H9 (cell line): ENCODE measurements around the gene AXIN2. TPM values are rescaled to one million over a fixed set of nuclear protein-coding genes. Genes with fewer than 3 reads are reported as not detected.

Experiments used
- DNase-seq: peaks from one replicate; pipeline ENCODE4 v3.0.0-alpha.2; 2017
- H2AFZ ChIP-seq: one replicate; pipeline ENCODE4 v1.6.1; 2013; ENCODE audit warnings: mild to moderate bottlenecking, low read length, control low read depth, moderate library complexity
- H2AK5ac ChIP-seq: 2 replicates; pipeline ENCODE4 v1.6.1; 2013; ENCODE audit warnings: low read length, control low read depth, mixed read lengths; ENCODE audit not compliant: insufficient read length
- H2BK120ac ChIP-seq: one replicate; pipeline ENCODE4 v1.6.1; 2013; ENCODE audit warnings: low read depth, mild to moderate bottlenecking, low read length, control low read depth, inconsistent platforms; ENCODE audit not compliant: poor library complexity, severe bottlenecking
- H2BK12ac ChIP-seq: 2 replicates; pipeline ENCODE4 v1.6.1; 2013; ENCODE audit warnings: low read length, control low read depth, mixed read lengths, low read depth; ENCODE audit not compliant: insufficient read length
- H2BK15ac ChIP-seq: 2 replicates; pipeline ENCODE4 v1.6.1; 2013; ENCODE audit warnings: low read depth, low read length, control low read depth
- H2BK20ac ChIP-seq: one replicate; pipeline ENCODE4 v1.6.1; 2013; ENCODE audit warnings: low read depth, mild to moderate bottlenecking, low read length, control low read depth, inconsistent platforms; ENCODE audit not compliant: poor library complexity, severe bottlenecking
- H2BK5ac ChIP-seq: 2 replicates; pipeline ENCODE4 v1.6.1; 2013; ENCODE audit warnings: low read length, control low read depth, mixed read lengths; ENCODE audit not compliant: insufficient read length
- H3K14ac ChIP-seq: 2 replicates; pipeline ENCODE4 v1.6.1; 2013; ENCODE audit warnings: low read length, control low read depth; ENCODE audit not compliant: insufficient read depth
- H3K18ac ChIP-seq: 2 replicates; pipeline ENCODE4 v1.6.1; 2013; ENCODE audit warnings: low read depth, mild to moderate bottlenecking, mixed read lengths, low read length, control low read depth; ENCODE audit not compliant: insufficient read length
- H3K23ac ChIP-seq: 2 replicates; pipeline ENCODE4 v1.6.1; 2013; ENCODE audit warnings: low read length, control low read depth, mixed read lengths, low read depth; ENCODE audit not compliant: insufficient read length
- H3K23me2 ChIP-seq: 2 replicates; pipeline ENCODE4 v1.6.1; 2013; ENCODE audit warnings: low read depth, mild to moderate bottlenecking, mixed read lengths, low read length, control low read depth; ENCODE audit not compliant: insufficient read length, poor library complexity, severe bottlenecking
- H3K27ac ChIP-seq: 2 replicates; pipeline ENCODE4 v1.5.1; 2013; ENCODE audit warnings: low read length, control low read depth, mixed read lengths, low read depth; ENCODE audit not compliant: insufficient read length
- H3K27me3 ChIP-seq: 2 replicates; pipeline ENCODE4 v1.6.1; 2013; ENCODE audit warnings: low read length, control low read depth, inconsistent platforms; ENCODE audit not compliant: insufficient read depth
- H3K4ac ChIP-seq: 2 replicates; pipeline ENCODE4 v1.6.1; 2013; ENCODE audit warnings: low read depth, mild to moderate bottlenecking, control low read depth, inconsistent platforms, low read length, moderate library complexity
- H3K4me1 ChIP-seq: 2 replicates; pipeline ENCODE4 v1.6.1; 2013; ENCODE audit warnings: low read length, control low read depth, inconsistent platforms; ENCODE audit not compliant: insufficient read depth
- H3K4me2 ChIP-seq: 2 replicates; pipeline ENCODE4 v1.6.1; 2013; ENCODE audit warnings: low read length, control low read depth, mixed read lengths; ENCODE audit not compliant: insufficient read length, insufficient read depth
- H3K56ac ChIP-seq: 2 replicates; pipeline ENCODE4 v1.6.1; 2013; ENCODE audit warnings: low read depth, mild to moderate bottlenecking, mixed read lengths, low read length, control low read depth; ENCODE audit not compliant: insufficient read length
- H3K79me1 ChIP-seq: 2 replicates; pipeline ENCODE4 v1.6.1; 2013; ENCODE audit warnings: low read depth, mild to moderate bottlenecking, moderate library complexity, low read length, control low read depth, inconsistent platforms; ENCODE audit not compliant: insufficient read depth, poor library complexity, severe bottlenecking
- H3K79me2 ChIP-seq: 2 replicates; pipeline ENCODE4 v1.6.1; 2013; ENCODE audit warnings: low read length, control low read depth, inconsistent platforms; ENCODE audit not compliant: insufficient read depth
- H3K9ac ChIP-seq: 2 replicates; pipeline ENCODE4 v1.6.1; 2013; ENCODE audit warnings: low read length, control low read depth, mixed read lengths; ENCODE audit not compliant: insufficient read length; ENCODE audit errors: extremely low read depth
- H3K9me3 ChIP-seq: one replicate; pipeline ENCODE4 v1.6.1; 2013; ENCODE audit warnings: low read depth, low read length, inconsistent platforms; ENCODE audit not compliant: control insufficient read depth
- H3T11ph ChIP-seq: one replicate; pipeline ENCODE4 v1.6.1; 2013; ENCODE audit warnings: mild to moderate bottlenecking, low read length, control low read depth, inconsistent platforms
- H4K20me1 ChIP-seq: one replicate; pipeline ENCODE4 v1.6.1; 2013; ENCODE audit not compliant: control insufficient read depth, insufficient read length, insufficient read depth
- H4K5ac ChIP-seq: 2 replicates; pipeline ENCODE4 v1.6.1; 2013; ENCODE audit warnings: low read depth, mild to moderate bottlenecking, mixed read lengths, low read length, control low read depth; ENCODE audit not compliant: insufficient read length
- H4K8ac ChIP-seq: replicated peaks from 2 replicates; pipeline ENCODE4 v1.6.1; 2013; ENCODE audit warnings: low read length, control low read depth, mixed read lengths, low read depth; ENCODE audit not compliant: insufficient read length
- H4K91ac ChIP-seq: 2 replicates; pipeline ENCODE4 v1.6.1; 2013; ENCODE audit warnings: low read depth, mild to moderate bottlenecking, moderate library complexity, mixed read lengths, low read length, control low read depth; ENCODE audit not compliant: insufficient read length
- H3K27ac Mint-ChIP-seq, 3 experiments: 2 replicates in 2 of 3; 3 replicates in 1 of 3; pipeline ENCODE4 v1.8.0; 2020 to 2021; ENCODE audit warnings: mixed read lengths in 3 of 3, mild to moderate bottlenecking in 1 of 3, moderate library complexity in 1 of 3
- H3K27me3 Mint-ChIP-seq: 2 replicates; pipeline ENCODE4 v1.8.0; 2021; ENCODE audit warnings: low read depth, mild to moderate bottlenecking, moderate library complexity, mixed read lengths
- H3K36me3 Mint-ChIP-seq, 3 experiments: 2 replicates in 2 of 3; 3 replicates in 1 of 3; pipeline ENCODE4 v1.8.0; 2020 to 2021; ENCODE audit warnings: low read depth in 3 of 3, mixed read lengths in 3 of 3; ENCODE audit not compliant: insufficient read depth in 1 of 3
- H3K4me1 Mint-ChIP-seq, 2 experiments: 2 replicates each; pipeline ENCODE4 v1.8.0; 2020; ENCODE audit warnings: mixed read lengths in 2 of 2
- H3K4me3 Mint-ChIP-seq, 2 experiments: 2 replicates in 1 of 2; 3 replicates in 1 of 2; pipeline ENCODE4 v1.8.0; 2020 to 2021; ENCODE audit warnings: mild to moderate bottlenecking in 2 of 2, mixed read lengths in 2 of 2, moderate library complexity in 1 of 2
- H3K9me3 Mint-ChIP-seq, 2 experiments: 2 replicates in 1 of 2; 3 replicates in 1 of 2; pipeline ENCODE4 v1.8.0; 2020; ENCODE audit warnings: mild to moderate bottlenecking in 2 of 2, mixed read lengths in 2 of 2, moderate library complexity in 1 of 2
- CTCF ChIP-seq: fragments of 200-600 bp; sonication (generic); conservative IDR thresholded peaks from 3 replicates; pipeline ENCODE4 v1.8.0; 2021; ENCODE audit warnings: antibody characterized with exemption, mild to moderate bottlenecking
- WGBS: extraction: QIAGEN DNeasy Blood & Tissue Kit; methylation state at CpG from one replicate; pipeline ENCODE4 v1.1.7; 2013; ENCODE audit warnings: missing lambda C conversion rate, low lambda C conversion rate, mixed read lengths; ENCODE audit not compliant: insufficient read length; ENCODE audit errors: extremely low coverage; 5-methylcytosine and 5-hydroxymethylcytosine counted together
- total RNA-seq: library from RNA; stranded (reverse); gene quantifications from 2 replicates; pipeline ENCODE4 v1.2.1, GENCODE V29; 2021

The AXIN2 gene
- total RNA-seq, 1 experiment from 2014 or later = 35.0 TPM

- Histone ChIP-seq H3K14ac (no peak overlapping the region), H3K23ac (no peak overlapping the region), H2AK5ac (no peak overlapping the region), H2BK15ac (no peak overlapping the region), H3K18ac (no peak overlapping the region), H4K91ac (peak overlapping the region; percentile 66), H3K79me2 (no peaks in the 10 kb centered on the region), H3K4me1 (0 out of 2 replicates have a peak, but pooled peaks cover 4% of the 10 kb centered on the region), H3K56ac (no peak overlapping the region), H2BK12ac (no peak overlapping the region), H4K5ac (no peak overlapping the region), H2AFZ (no peak overlapping the region), H4K8ac (no peak overlapping the region), H3K27ac (no peak overlapping the region), H3K4ac (no peak overlapping the region), H3T11ph (no peak overlapping the region), H3K4me2 (no peak overlapping the region), H3K9ac (no peak overlapping the region), H3K27me3 (no peaks in the 10 kb centered on the region), H2BK120ac (no peak overlapping the region), H3K9me3 (no peaks in the 10 kb centered on the region), H3K79me1 (no peaks in the 10 kb centered on the region), H4K20me1 (no peaks in the 10 kb centered on the region), H2BK5ac (no peak overlapping the region), H2BK20ac (no peak overlapping the region), H3K23me2 (no peaks in the 10 kb centered on the region)
- H3K9me3 Mint-ChIP-seq = peaks cover 11 to 14% of the 10 kb centered on the region in 2 experiments; a peak in 4 of 5 replicates
- TF ChIP-seq CTCF = no peak
- H3K36me3 Mint-ChIP-seq = peaks cover 0 to 8% (median 4%) of the 10 kb centered on the region in 3 experiments; a peak in 2 of 7 replicates
- H3K27ac Mint-ChIP-seq = no peak overlapping the region
- H3K4me3 Mint-ChIP-seq = no peak overlapping the region
- peaks cover 16 to 18% of the 10 kb centered on the region in 2 experiments for H3K4me1 Mint-ChIP-seq
- peaks cover 4% of the 10 kb centered on the region for H3K27me3 Mint-ChIP-seq
- WGBS = no CpG with 5 or more reads among the region's 1 CpG
- DNase-seq = no peak
Measured at GRCh38 chr17:65488665-65489064, 72.8 kb downstream of the AXIN2 start.
